HPDE6-E6E7 (cell line): ENCODE measurements around the gene RHBDL3.
A peak's percentile ranks its signal among the peaks of the same experiment; 100 is the strongest.
"Not testable (repeated sequence)": the region's sequence is repeated elsewhere in the genome, so short reads cannot be mapped to it uniquely, and the experiment has no call there.

ENCODE experiments used
- DNase-seq: peaks from one replicate; pipeline ENCODE4 v3.0.0; 2011; ENCODE audit warnings: missing footprints; ENCODE audit errors: extremely low spot score

RHBDL3 gene

GRCh38 chr17:32323811-32324491 lies 58.3 kb downstream of the RHBDL3 start:
- peak; percentile 64 for DNase-seq

GRCh38 chr17:32327911-32328310 lies 62.3 kb downstream of the RHBDL3 start:
- DNase-seq: no peak

GRCh38 chr17:32330147-32330546 lies 64.5 kb downstream of the RHBDL3 start:
- no peak for DNase-seq

- no peak for DNase-seq
Observed at GRCh38 chr17:32331243-32332040, 65.8 kb downstream of the RHBDL3 start.

- no peak for DNase-seq
Observed at GRCh38 chr17:32333187-32333586, 67.6 kb downstream of the RHBDL3 start.

- DNase-seq: no peak
Observed at GRCh38 chr17:32335046-32335445, 69.4 kb downstream of the RHBDL3 start.

GRCh38 chr17:32335687-32336086 lies 70.1 kb downstream of the RHBDL3 start:
- DNase-seq: no peak

- no peak for DNase-seq
Observed at GRCh38 chr17:32341141-32341856, 75.7 kb downstream of the RHBDL3 start.

GRCh38 chr17:32341857-32342602 lies 76.4 kb downstream of the RHBDL3 start, which contains the start of gene C17orf75:
Gene C17orf75, minus strand, starts transcription at chr17:32342173. Its CDS starts 34 bp downstream, at chr17:32342139.
- DNase-seq: peak; percentile 68

GRCh38 chr17:32342603-32343325 lies 77.1 kb downstream of the RHBDL3 start:
- no peak for DNase-seq

GRCh38 chr17:32345951-32346600 lies 80.4 kb downstream of the RHBDL3 start:
- DNase-seq: no peak

- no peak for DNase-seq
Observed at GRCh38 chr17:32348483-32348800, 82.8 kb downstream of the RHBDL3 start.

GRCh38 chr17:32349503-32349853 lies 83.8 kb downstream of the RHBDL3 start:
- no peak for DNase-seq

- peak; percentile 73 for DNase-seq
Observed at GRCh38 chr17:32349854-32350665, 84.4 kb downstream of the RHBDL3 start, which contains the start of gene ZNF207. Gene ZNF207, plus strand, starts transcription at chr17:32350157. Its CDS starts 129 bp downstream, at chr17:32350286.

- peak; percentile 21 for DNase-seq
Observed at GRCh38 chr17:32350666-32351418, 85.2 kb downstream of the RHBDL3 start.

GRCh38 chr17:32352734-32353133 lies 87.1 kb downstream of the RHBDL3 start:
- DNase-seq: not testable (repeated sequence)

- DNase-seq: no peak
Observed at GRCh38 chr17:32355649-32356377, 90.2 kb downstream of the RHBDL3 start.

- DNase-seq: no peak
Observed at GRCh38 chr17:32356378-32356743, 90.7 kb downstream of the RHBDL3 start.
